Measurements from ENCODE around the gene TFB1M.

Gene TFB1M

GRCh38 chr6:155262655-155263054 lies 51.6 kb downstream of the TFB1M start:
- DNase-seq = no peak

DNA sequence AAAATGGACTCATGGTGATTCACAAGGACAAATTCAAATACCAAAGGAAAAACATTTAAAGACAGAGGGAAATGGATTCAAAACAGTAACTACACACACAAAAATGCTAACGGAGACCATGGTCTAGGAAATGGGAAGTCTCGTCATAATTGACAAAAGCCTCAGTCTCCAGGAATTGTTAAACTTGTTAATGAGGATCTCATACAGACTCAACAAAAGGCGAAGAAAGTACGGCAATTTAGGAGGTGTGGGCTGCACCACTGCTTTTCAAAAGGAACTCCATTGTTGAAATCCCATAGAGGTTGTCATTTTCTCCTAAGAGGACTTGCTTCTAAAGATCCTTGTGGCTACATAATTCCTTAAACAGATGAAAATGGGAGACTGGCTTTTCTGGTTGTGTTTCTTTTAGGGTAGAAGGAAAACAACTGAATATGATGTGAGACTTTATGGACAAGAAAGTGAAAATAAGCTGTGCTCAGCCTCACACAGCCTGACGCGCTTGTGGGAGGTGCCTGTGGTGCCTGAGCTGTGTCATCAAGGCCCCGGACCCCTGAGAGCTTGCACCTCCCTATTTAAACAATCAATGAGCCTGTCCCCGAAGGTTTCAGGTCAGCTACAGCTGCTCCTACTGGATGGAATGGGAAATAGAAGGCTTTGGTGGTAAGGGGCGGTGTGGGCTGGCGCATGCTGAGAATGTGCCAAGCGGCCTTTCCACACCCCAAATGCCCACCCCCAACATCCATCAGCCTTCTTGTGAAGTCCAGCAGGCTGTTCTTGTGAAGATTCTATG lies 53.0 kb downstream of the TFB1M start:
- no peak for DNase-seq

- DNase-seq = no peak
Observed at GRCh38 chr6:155260686-155261085, 53.6 kb downstream of the TFB1M start.

DNA sequence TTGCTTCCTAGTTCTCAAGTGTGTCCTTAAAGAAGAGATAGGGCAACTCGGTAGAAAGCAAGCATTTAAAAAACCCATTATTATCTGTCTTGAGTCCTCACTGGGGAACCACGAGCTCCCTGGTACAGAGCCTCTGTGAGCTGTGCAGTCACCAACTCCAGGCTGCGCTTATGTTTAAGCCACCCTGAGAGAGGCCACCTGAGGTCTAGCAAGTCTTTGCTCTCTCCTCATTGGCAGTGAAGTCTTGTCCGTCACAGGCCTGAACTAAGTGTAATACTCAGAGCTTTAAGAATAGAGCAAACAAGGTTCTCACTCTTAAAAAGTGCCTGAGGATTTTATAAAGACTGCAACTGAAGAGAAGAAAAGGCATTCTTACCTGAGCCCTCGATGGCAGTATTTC lies 54.4 kb downstream of the TFB1M start:
- DNase-seq = no peak

DNA sequence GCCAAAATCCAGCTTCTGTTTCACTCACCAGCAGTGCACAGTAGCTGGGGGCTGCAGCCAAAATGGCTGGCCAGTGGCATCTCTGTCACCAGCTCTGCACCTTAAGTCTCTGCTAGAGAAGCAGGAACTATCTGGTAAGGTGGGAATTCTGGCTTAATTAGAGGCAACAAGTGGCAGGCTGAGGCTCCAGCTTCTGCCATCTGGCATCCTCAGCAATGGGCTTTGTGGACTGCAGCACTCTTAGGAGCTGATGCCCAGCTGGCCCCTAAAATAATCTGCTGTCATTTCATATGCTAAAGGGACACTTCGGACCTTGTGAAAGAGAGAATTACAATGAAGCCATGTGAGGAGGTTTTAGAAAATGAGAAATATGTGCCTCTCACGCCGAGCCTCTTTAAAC lies 55.1 kb downstream of the TFB1M start:
- DNase-seq = no peak

- DNase-seq = no peak
Observed at GRCh38 chr6:155257796-155258195, 56.5 kb downstream of the TFB1M start.

- no peak for DNase-seq
Observed at GRCh38 chr6:155256122-155256795, 58.0 kb downstream of the TFB1M start.

- DNase-seq = no peak
Observed at GRCh38 chr6:155254139-155254538, 60.1 kb downstream of the TFB1M start.

- DNase-seq = no peak
Observed at GRCh38 chr6:155253337-155253736, 60.9 kb downstream of the TFB1M start.

- no peak for DNase-seq
Observed at GRCh38 chr6:155252581-155252980, 61.7 kb downstream of the TFB1M start.

DNA sequence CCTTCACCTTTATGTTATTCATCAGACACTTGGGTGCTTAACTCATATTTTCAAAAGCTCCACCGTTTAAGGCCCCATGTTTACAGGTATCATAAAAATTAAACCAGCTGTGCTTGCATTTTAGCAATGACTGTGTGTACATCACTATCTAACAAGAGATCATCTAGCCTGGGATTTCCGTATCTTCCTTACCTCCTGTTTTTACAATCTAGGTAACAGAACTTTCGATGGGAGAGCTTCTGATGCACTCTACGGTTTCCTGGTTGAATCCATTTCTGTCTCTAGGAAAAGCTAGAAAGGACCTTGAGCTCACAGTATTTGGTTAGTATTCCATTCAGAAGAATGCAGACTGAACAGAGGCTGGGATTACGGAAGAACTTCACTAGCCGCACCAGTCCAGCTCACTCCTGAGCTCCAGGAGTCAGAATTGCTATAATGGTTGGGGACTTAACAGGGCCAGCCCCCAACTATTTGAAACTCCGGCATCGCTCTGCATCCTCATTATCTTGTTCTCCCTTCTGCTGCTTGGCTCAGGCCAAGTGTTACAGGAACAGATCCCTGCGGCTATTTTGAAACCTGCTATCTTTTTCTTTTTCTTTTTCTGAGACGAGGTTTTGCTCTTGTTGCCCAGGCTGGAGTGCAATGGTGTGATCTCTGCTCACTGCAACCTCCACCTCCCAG lies 63.4 kb downstream of the TFB1M start:
- DNase-seq = no peak

DNA sequence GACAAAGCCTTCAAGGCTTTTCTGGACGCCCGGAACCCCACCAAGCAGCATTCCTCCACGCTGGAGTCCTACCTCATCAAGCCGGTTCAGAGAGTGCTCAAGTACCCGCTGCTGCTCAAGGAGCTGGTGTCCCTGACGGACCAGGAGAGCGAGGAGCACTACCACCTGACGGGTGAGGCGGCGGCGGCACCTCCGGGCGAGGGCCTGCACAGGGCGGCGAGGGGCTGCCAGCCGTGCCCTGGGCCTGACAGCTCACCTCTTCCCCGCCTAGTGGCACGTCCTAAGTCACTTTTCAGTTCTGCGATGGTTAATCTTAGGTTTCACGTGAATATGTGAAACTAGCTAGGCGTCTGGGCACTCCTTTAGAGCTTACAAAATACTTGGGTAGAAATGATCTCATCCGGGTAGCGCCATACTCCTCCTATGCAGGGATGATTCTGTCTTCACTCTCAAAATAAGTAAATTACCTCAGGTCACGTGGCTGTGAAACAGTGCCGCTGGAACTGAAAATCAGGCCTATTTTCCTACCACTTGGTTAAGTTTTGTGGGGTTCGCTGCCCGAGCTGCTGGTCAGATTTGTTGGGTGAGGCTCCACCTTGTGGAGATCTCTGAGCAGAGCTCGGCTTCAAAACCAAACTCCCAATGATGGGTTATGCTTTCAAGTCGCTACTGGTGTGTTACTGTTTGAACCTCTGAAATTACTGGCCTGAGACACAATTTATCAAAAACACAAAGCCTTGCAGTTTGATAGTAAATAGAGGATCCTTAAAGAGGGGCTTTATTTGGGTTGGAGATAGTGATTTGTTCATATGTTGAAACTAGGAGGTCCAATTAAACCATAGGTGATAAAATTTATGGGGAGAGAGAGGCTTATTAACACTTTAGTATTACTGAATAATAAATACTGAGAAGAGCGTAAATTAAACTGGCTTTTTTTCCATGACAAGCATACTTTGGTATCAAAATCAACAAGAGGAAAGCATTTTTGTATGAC lies 66.0 kb downstream of the TFB1M start:
- DNase-seq = peak; percentile 60

DNA sequence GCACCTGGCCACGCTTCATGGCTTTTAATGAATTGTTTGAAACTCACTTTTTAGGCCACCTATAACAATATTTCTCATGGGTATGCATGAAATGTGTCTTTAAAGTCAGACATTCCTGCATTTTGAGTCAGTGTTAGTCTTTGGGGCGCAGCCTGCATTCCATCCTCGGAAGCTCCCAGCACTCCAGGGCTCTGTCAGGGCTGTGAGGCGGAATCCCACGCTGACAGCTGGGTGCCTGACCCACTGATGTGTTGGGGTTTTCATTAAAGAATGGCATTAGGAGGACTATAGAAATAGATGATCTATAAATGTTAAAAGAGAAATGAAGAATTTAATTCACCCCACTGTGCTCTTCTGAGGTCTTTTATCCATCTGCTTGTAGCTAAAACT lies 66.7 kb downstream of the TFB1M start:
- DNase-seq = no peak

GRCh38 chr6:155246825-155247224 lies 67.5 kb downstream of the TFB1M start:
- no peak for DNase-seq

GRCh38 chr6:155245831-155246230 lies 68.5 kb downstream of the TFB1M start:
- DNase-seq = no peak

DNA sequence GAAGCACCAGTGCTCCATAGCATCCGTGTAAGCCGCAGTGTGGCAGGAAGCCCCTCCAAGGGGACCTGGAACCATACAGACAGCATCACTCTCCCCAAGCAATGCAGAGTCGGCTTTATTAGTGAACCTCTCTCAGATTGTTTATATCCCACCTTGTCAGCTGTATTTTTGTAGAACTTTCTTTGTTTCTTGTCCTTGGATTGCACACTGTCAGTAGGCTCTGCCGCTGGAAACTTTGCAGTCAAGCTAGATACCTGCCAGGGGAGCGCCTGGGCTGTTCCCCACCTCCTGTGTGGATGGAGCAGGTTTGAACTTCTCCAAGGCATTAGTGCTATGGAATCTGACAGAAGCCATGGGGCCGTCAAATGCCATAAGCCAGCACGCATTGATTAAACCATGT lies 69.1 kb downstream of the TFB1M start:
- DNase-seq = no peak

GRCh38 chr6:155244434-155244833 lies 69.8 kb downstream of the TFB1M start:
- no peak for DNase-seq

DNA sequence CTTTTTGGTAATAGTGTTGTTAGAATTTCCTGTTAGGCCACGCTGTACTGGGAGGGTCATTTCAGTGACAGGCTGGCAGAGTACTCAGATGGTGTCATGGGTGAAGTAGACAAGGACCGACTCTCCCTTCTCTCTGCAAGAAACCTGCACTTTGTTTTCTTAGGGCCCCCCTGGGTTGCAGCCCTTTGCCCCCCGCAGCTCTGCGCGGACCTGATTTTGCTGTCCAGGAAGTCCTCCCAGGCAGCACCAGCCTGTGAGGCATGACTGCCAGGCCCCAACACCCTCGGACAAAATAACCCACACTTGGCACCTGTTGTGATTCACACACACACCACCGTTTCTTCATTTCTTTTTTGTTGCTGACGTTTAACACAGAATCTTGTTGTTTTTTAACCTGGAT lies 72.3 kb downstream of the TFB1M start:
- no peak for DNase-seq

DNA sequence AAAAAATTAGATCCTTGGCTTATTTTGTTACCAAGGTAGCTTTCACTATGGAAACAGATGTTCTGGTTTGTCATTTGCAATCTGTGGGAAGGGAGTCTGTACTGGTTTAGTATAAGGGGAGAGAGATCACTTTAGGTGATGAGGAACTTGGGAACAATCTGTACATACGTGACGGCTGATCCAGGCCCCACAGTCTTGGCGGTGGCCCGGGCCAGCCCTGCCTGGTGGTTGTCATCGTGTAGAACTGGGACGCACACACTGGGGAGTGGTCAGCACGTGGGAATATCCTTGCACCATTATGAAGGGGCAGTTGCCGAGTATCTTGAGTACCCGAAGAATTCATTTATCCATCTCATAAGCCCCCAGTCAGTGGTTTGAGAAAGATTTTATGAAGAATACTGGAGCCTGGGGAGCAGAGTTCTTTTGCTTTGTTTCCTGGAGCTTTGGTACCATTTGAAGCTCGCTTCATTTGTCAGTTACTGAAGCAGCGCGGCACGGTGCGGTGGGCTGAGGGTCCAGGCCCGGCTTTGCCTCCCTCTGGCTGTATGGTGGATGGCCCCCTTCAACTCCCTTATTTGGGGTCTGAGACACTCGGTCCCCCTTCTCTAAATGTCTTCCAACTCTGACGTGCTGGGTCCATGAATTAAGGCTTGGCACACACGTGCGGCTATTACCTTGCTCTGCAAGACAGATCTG lies 73.2 kb downstream of the TFB1M start:
- no peak for DNase-seq

DNA sequence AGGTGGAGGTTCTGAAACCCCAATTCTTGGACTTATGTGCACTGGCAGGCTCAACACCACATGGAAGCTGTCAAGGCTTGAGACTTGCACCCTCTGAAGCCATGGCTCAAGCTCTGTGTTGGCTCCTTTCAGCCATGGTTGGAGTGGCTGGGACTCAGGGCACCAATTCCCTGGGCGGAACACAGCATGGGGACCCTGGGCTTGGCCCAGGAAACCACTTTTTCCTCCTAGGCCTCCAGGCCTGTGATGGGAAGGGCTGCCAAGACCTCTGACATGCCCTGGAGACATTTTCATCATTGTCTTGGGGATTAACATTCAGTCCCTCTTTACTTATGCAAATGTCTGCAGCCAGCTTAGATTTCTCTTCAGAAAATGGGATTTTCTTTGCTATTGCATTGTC lies 76.7 kb downstream of the TFB1M start:
- DNase-seq = no peak

DNA sequence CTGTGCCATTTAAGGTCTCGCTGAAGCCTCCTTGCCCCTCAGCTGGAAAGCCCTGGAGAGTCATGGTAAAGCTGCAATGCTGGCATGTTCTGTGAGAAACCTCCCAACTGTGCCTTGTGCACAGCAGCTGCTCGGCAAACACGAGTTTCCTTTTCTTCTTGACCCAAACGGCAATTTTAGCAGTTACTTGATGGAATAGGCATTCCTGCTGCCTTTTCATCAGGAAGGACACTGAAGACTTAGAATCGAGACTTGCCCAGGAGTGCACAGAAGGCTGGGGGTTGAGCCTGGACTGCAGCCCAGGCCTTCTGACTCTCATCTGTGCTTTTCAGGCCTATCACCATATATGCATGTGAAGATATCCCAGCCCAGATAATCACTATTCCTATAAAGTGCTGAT lies 79.2 kb downstream of the TFB1M start:
- peak; percentile 42 for DNase-seq

DNA sequence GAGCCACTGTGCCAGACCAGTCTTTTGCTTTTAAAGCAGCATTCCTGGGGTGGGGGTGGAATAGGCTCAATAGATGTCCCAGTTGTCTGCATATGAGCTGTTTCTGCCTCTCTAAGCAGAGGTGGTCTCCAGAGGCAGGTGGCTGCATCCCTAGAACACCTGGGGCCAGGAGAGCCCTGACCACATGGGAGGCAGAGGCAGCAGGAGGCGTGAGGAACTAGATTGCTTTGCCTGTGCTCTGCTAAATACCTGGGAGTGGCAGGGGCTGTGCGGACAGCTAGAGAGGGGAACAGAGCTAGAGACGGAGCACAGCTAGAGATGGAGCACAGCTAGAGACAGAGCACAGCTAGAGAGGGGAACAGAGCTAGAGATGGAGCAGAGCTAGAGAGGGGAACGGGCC lies 79.6 kb downstream of the TFB1M start:
- DNase-seq = no peak
